Measurements from ENCODE around the gene BRD7. TPM values are rescaled to one million over a fixed set of nuclear protein-coding genes. Genes with fewer than 3 reads are reported as not detected.

Gene BRD7
- total RNA-seq, 1 donor from 2014 or later, result 61.3 TPM

DNA sequence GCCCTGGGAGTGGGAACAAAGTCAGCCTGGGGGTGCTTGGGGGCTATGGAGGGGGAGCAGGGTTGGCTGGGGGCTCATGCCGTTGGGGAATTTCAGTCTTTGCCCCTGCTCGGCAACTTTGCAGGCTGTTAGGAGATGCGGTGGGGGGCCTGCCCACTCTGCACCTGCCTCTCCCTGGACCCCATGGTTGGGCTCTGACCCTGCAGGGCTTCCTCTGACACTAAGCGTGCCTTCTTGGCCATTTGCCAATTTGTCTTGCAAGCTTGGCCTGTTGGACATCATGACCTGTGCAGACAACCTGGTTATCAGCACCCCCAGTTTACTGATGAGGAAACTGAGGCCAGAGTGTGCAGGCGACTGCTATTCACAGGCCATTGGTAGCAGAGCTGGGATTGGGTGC, 87.9 kb downstream of the BRD7 start:
- TF ChIP-seq, protein P1, sequence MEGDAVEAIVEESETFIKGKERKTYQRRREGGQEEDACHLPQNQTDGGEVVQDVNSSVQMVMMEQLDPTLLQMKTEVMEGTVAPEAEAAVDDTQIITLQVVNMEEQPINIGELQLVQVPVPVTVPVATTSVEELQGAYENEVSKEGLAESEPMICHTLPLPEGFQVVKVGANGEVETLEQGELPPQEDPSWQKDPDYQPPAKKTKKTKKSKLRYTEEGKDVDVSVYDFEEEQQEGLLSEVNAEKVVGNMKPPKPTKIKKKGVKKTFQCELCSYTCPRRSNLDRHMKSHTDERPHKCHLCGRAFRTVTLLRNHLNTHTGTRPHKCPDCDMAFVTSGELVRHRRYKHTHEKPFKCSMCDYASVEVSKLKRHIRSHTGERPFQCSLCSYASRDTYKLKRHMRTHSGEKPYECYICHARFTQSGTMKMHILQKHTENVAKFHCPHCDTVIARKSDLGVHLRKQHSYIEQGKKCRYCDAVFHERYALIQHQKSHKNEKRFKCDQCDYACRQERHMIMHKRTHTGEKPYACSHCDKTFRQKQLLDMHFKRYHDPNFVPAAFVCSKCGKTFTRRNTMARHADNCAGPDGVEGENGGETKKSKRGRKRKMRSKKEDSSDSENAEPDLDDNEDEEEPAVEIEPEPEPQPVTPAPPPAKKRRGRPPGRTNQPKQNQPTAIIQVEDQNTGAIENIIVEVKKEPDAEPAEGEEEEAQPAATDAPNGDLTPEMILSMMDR (IDR thresholded peaks at IDR 0.05; ENCODE audit: insufficient read depth, low read length, poor library complexity, severe bottlenecking), result no peak
- no peaks in the 10 kb centered on the region for H3K36me3 ChIP-seq (ENCODE audit: control insufficient read depth, insufficient read depth, low read length)
- H3K27me3 ChIP-seq (ENCODE audit: control insufficient read depth, insufficient read depth, low read length), result no peaks in the 10 kb centered on the region
- DNase-seq (ENCODE audit: low read depth), result no peak
- H3K4me3 ChIP-seq (ENCODE audit: low read depth, low read length), result no peak overlapping the region

DNA sequence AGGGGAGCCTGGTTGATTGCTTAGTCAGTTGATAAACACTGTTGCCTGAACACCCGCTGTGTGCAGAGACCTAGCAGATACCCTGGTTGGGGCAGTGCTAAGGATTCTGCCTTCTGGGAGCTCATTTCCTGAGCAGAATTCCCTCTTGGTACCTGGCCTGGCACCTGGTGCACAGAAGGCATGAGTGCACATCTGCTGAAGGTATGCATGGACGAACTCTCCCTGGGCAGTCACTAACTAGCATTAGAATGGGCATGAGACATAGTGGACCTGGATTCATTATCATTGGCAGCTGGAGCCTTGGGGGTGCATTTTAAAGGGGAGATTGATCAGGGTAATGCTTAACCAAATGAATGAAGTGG, 89.3 kb downstream of the BRD7 start:
- TF ChIP-seq, protein P1 (IDR thresholded peaks at IDR 0.05; ENCODE audit: insufficient read depth, low read length, poor library complexity, severe bottlenecking), result no peak
- Histone ChIP-seq H3K36me3 (ENCODE audit: control insufficient read depth, insufficient read depth, low read length) (no peaks in the 10 kb centered on the region), H3K4me3 (ENCODE audit: low read depth, low read length) (no peak overlapping the region), H3K27me3 (ENCODE audit: control insufficient read depth, insufficient read depth, low read length) (no peaks in the 10 kb centered on the region)
- DNase-seq (ENCODE audit: low read depth), result no peak

DNA sequence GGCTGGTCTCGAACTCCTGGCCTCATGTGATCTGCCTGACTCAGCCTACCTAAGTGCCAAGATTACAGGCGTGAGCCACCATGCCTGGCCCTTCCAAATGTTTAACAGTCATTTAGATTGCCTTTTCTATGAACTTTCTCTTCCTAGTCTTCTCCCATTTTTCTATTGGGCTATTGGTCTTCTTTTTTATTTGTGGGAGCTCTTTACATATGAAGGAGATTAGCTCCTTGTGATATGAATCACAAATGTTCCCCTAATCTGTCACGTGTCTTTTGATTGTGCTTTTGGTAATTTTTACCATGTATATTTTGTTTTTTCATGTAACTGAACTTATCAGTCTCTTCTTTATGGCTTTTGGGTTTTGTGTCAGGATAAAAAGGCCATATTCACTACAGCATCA, 90.5 kb downstream of the BRD7 start:
- Histone ChIP-seq H3K27me3 (ENCODE audit: control insufficient read depth, insufficient read depth, low read length) (no peaks in the 10 kb centered on the region), H3K4me3 (ENCODE audit: low read depth, low read length) (no peak overlapping the region), H3K36me3 (ENCODE audit: control insufficient read depth, insufficient read depth, low read length) (no peaks in the 10 kb centered on the region)
- TF ChIP-seq, protein P1 (IDR thresholded peaks at IDR 0.05; ENCODE audit: insufficient read depth, low read length, poor library complexity, severe bottlenecking), result no peak
- DNase-seq (ENCODE audit: low read depth), result no peak

DNA sequence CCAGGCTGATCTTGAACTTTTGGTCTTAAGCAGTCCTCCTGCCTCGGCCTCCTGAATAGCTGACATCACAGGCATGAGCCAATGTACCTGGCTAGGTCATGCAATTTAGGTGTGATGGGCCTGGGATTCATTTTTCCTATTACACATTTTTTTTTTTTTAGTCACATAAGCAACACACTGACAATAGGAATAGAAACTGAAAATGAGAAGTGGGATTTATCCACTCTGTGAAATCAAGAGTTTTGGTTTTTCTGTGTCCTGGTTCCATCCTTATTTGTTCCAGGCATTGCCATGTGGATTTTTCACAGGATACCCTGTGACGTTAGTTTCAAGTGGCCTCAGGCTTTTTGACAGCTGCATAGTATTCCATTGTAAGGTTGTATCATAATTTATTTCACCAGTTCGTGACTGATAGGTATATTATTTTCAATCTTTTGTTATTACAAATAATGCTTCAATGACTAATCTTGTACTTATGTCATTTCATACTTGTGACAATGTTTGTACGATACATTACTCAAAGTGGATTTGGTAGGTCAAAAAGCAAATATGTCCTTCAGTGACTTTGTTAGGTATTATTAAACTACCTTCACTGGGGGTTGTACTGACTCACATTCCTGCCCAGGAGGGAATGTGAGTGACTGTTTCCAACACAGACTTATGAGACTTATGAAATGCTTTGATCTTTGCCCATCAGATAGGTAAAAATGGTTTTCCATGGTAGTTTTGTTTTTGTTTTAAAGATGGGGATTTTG, 91.8 kb downstream of the BRD7 start:
- DNase-seq (ENCODE audit: low read depth), result no peak
- H3K27me3 ChIP-seq (ENCODE audit: control insufficient read depth, insufficient read depth, low read length), result no peaks in the 10 kb centered on the region
- TF ChIP-seq, protein P1 (IDR thresholded peaks at IDR 0.05; ENCODE audit: insufficient read depth, low read length, poor library complexity, severe bottlenecking), result no peak

DNA sequence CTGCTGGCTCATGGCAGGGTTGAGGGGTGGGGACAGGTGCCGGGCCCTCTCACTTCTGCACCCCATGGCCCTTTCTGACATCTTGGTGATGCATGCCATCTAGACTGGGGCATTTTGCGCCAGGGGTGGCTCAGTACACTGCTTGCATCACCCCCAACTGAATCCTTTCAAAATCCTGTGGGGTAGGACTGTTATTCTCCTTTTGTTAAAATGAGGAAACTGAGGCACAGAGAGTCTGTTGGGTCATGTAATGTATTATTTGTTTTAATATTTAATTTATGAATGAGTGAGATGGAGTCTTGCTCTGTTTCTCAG, 92.5 kb downstream of the BRD7 start:
- no peaks in the 10 kb centered on the region for H3K36me3 ChIP-seq (ENCODE audit: control insufficient read depth, insufficient read depth, low read length)
- no peaks in the 10 kb centered on the region for H3K27me3 ChIP-seq (ENCODE audit: control insufficient read depth, insufficient read depth, low read length)
- TF ChIP-seq, protein P1 (IDR thresholded peaks at IDR 0.05; ENCODE audit: insufficient read depth, low read length, poor library complexity, severe bottlenecking), result no peak
- no peak overlapping the region for H3K4me3 ChIP-seq (ENCODE audit: low read depth, low read length)
- no peak for DNase-seq (ENCODE audit: low read depth)

More for the DNA sequence above, 91.8 kb downstream of the BRD7 start:
- Histone ChIP-seq H3K36me3 (ENCODE audit: control insufficient read depth, insufficient read depth, low read length) (no peaks in the 10 kb centered on the region), H3K4me3 (ENCODE audit: low read depth, low read length) (no peak overlapping the region)

Data from kidney epithelial cell (primary cell).